WERI-Rb-1 (cell line): ENCODE data around the gene BLACAT1.

Experiments
- DNase-seq: peaks from one replicate; pipeline ENCODE4 v3.0.0-alpha.2; 2020
- H3K27ac ChIP-seq: fragments of 250-450 bp; sonication (Bioruptor Pico); 2 replicates; pipeline ENCODE4 v1.5.1; 2020; ENCODE audit warnings: mild to moderate bottlenecking, moderate library complexity
- H3K27me3 ChIP-seq: fragments of 250-450 bp; sonication (Bioruptor Pico); 2 replicates; pipeline ENCODE4 v1.5.1; 2021; ENCODE audit warnings: mild to moderate bottlenecking, low read depth, moderate library complexity; ENCODE audit not compliant: insufficient read depth, severe bottlenecking
- H3K36me3 ChIP-seq: fragments of 250-450 bp; sonication (Bioruptor Pico); 2 replicates; pipeline ENCODE4 v1.5.1; 2020; ENCODE audit warnings: mild to moderate bottlenecking, moderate library complexity
- H3K4me3 ChIP-seq: 2 replicates; pipeline ENCODE4 v1.5.1; 2011; ENCODE audit warnings: low read depth, mild to moderate bottlenecking, control low read depth, low read length
- H3K9me3 ChIP-seq: fragments of 250-450 bp; sonication (Bioruptor Pico); 2 replicates; pipeline ENCODE4 v1.5.1; 2021; ENCODE audit warnings: mild to moderate bottlenecking, moderate library complexity; ENCODE audit not compliant: severe bottlenecking
- TF ChIP-seq, protein P1 (sequence below): IDR thresholded peaks from 2 replicates; pipeline ENCODE4 v1.5.1; 2011; ENCODE audit warnings: low read depth, mild to moderate bottlenecking, control low read depth, inconsistent platforms, low read length

The BLACAT1 gene

DNA sequence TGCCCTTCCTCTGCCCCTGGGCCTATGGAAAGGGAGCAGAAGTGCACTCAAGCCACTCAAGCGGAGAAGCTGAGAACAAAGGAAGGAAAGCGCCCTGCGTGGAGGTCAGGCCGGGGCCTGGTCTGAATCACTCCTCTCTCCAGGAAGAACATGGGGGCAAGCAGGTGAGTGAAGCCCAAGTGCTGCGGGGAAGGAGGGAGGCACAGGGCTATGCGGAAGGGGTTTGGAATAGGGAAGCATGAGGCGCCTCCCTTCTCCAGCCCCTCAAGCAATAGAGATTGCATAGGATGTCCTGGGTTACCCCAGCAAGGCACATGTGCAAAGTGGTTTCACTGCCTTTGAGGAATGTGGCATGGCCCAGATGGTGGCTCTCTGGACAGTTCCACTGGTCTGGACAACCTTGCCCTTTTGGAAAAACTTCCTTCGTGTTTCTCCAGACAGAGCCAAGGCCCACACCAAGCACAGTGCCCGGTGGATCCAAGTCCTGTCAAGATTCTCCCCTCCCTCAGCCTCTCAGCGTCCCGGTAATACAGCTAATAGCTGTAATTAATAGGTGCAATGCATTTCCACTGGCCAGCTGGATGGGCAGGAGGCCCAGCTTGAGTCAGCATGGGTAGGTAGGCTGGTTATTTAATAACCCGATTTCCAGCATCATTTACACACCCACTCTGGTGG lies 13.7 kb downstream of the BLACAT1 start:
- peak; percentile 77 for DNase-seq
- Histone ChIP-seq H3K36me3 (no peaks in the 10 kb centered on the region), H3K27me3 (no peaks in the 10 kb centered on the region), H3K27ac (peak overlapping the region; percentile 16; the same call in 1 of the 2 replicates), H3K4me3 (no peak overlapping the region), H3K9me3 (no peaks in the 10 kb centered on the region)
- TF ChIP-seq, protein P1, sequence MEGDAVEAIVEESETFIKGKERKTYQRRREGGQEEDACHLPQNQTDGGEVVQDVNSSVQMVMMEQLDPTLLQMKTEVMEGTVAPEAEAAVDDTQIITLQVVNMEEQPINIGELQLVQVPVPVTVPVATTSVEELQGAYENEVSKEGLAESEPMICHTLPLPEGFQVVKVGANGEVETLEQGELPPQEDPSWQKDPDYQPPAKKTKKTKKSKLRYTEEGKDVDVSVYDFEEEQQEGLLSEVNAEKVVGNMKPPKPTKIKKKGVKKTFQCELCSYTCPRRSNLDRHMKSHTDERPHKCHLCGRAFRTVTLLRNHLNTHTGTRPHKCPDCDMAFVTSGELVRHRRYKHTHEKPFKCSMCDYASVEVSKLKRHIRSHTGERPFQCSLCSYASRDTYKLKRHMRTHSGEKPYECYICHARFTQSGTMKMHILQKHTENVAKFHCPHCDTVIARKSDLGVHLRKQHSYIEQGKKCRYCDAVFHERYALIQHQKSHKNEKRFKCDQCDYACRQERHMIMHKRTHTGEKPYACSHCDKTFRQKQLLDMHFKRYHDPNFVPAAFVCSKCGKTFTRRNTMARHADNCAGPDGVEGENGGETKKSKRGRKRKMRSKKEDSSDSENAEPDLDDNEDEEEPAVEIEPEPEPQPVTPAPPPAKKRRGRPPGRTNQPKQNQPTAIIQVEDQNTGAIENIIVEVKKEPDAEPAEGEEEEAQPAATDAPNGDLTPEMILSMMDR = no peak

DNA sequence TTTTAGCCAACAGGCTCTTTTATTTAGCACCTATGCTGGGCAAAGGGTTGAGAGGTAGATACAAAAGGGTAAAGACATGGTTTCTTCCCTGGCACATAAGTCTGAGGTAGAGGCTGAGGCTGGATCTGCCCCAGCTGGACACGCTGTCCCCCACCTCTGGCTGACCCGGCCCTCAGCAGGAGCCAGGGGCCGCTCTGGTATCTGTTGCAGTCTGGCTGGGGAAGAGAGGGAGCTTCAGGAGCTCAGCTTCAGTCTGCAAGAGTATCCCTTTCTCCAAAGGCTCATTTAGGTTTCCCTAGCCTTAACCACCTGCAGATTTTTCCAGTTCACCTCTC lies 14.2 kb downstream of the BLACAT1 start:
- Histone ChIP-seq H3K27ac (peak overlapping the region; percentile 16; the same call in 1 of the 2 replicates), H3K4me3 (no peak overlapping the region), H3K9me3 (no peaks in the 10 kb centered on the region), H3K27me3 (no peaks in the 10 kb centered on the region), H3K36me3 (no peaks in the 10 kb centered on the region)
- DNase-seq = no peak
- TF ChIP-seq, protein P1 = no peak

DNA sequence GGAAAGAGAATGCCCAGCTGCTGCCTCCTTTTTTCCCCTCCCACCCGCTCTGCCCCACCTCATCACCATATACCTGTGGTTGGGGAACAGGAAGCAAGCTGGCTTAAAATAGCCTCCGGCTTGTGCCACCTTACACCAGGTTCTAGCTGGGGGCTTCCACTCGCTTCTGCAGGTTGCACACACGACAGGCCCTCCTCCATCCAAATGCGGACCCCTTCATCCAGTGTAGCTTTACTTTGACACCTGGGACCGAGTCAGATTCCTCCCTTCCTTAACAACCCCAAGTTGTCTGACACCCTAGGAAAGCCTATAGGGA lies 14.6 kb downstream of the BLACAT1 start:
- no peaks in the 10 kb centered on the region for H3K27me3 ChIP-seq
- no peak for DNase-seq
- H3K27ac ChIP-seq = no peak overlapping the region
- H3K9me3 ChIP-seq = no peaks in the 10 kb centered on the region
- TF ChIP-seq, protein P1 = no peak
- H3K4me3 ChIP-seq = no peak overlapping the region
- H3K36me3 ChIP-seq = no peaks in the 10 kb centered on the region

DNA sequence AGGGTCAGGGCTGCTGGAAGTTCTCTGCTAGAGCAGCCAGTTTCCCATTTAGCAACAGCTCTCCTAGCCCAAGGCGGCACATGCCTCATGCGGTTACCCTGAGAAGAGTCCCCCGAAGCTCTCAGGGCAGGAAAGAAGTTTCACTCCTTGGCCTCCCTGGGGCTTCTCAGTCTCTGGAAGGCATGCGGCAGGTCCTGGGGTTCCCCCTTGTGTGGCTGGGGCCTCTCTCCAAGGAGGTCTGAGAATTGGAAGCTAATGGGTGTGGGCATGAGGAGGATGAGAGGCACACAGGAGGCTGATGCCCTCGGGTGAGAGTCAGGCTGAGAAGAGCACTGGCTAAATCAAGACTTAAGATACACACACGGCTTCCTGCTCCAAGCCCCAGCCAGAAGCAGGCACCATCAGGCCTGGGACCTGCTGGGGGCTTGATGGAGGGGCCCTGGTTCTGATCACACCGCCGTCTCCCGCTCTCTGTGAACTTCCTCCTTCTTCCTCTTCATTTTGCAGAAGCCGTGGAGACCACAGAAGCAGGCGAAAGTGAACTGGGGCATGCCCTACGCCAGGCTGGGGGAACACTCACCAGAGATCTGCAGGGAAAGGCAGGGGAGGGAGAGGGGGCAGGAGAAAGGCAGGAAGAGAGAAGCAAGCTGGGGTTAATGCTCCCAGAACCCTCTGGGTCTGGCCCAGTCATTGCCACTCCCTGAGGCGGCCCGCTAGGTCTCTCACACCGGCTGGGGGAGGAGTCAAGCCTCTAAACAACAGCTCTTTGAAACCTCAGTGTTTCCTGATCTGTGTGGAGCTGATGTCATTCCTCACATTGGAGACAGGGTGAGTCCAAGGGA lies 15.1 kb downstream of the BLACAT1 start:
- DNase-seq = peak; percentile 83
- Histone ChIP-seq H3K9me3 (no peaks in the 10 kb centered on the region), H3K27ac (no peak overlapping the region), H3K4me3 (no peak overlapping the region), H3K36me3 (no peaks in the 10 kb centered on the region), H3K27me3 (no peaks in the 10 kb centered on the region)
- TF ChIP-seq, protein P1 = no peak

DNA sequence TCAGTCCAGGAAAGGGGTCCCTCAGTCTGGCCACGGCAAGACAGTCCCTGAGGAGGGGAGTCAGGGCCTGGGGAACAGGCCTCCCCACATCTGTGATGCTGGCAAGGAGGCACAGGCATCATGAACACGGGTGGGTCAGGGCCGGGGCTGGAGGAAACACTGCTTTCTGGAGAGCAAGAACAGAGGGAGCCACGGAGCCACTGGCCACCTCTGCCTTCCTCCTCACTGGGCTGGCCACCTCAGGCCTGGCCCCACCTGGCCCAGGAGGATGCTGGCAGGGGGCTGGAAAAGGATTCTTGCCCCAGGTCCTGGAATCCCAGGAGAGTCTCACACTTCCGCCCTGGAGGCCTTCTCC lies 15.7 kb downstream of the BLACAT1 start:
- TF ChIP-seq, protein P1 = no peak
- no peak overlapping the region for H3K27ac ChIP-seq
- no peak overlapping the region for H3K4me3 ChIP-seq
- no peaks in the 10 kb centered on the region for H3K9me3 ChIP-seq
- H3K36me3 ChIP-seq = no peaks in the 10 kb centered on the region
- DNase-seq = no peak
- H3K27me3 ChIP-seq = peaks cover 4% of the 10 kb centered on the region
